Heart right ventricle (tissue), 16 donors: ENCODE measurements around the gene LEFTY1. TPM values are rescaled to one million over a fixed set of nuclear protein-coding genes. Genes with fewer than 3 reads are reported as not detected.

ENCODE experiments used
- ATAC-seq, 8 donors: fragments of 200-7000 bp; cut with Tn5 transposase; one replicate each; pipeline ENCODE4 v1.9.1; 2020; ENCODE audit warnings: mild to moderate bottlenecking in 8 of 8, moderate library complexity in 8 of 8, moderate number of reproducible peaks in 1 of 8
- DNase-seq, 2 donors: peaks; one replicate each; pipeline ENCODE4 v3.0.0-alpha.2; 2020
- H3K27ac ChIP-seq, 10 donors: fragments of 200-600 bp; sonication (generic) in 2 of 10; one replicate each; pipeline versions ENCODE4 v1.5.0 to v1.8.0; 2020 to 2022; ENCODE audit warnings: mild to moderate bottlenecking in 3 of 10
- H3K27me3 ChIP-seq, 7 donors: fragments of 200-600 bp; one replicate each; pipeline ENCODE4 v1.8.0; 2021 to 2022; ENCODE audit warnings: mild to moderate bottlenecking in 2 of 7
- H3K36me3 ChIP-seq, 9 donors: fragments of 200-600 bp; sonication (generic) in 1 of 9; one replicate each; pipeline versions ENCODE4 v1.5.0 to v1.8.0; 2020 to 2022; ENCODE audit warnings: mild to moderate bottlenecking in 2 of 9
- H3K4me1 ChIP-seq, 9 donors: fragments of 200-600 bp; sonication (generic) in 1 of 9; one replicate each; pipeline versions ENCODE4 v1.5.0 to v1.8.0; 2020 to 2022; ENCODE audit warnings: mild to moderate bottlenecking in 4 of 9
- H3K4me3 ChIP-seq, 10 donors: fragments of 200-600 bp; sonication (generic) in 2 of 10; one replicate each; pipeline versions ENCODE4 v1.5.0 to v1.8.0; 2020 to 2022; ENCODE audit warnings: mild to moderate bottlenecking in 7 of 10, moderate library complexity in 2 of 10
- H3K9me3 ChIP-seq, 11 donors: fragments of 200-600 bp in 10 of 11; sonication (generic) in 2 of 11; one replicate each; pipeline versions ENCODE4 v1.5.0 to v1.8.0; 2013 to 2022; ENCODE audit warnings: mild to moderate bottlenecking in 2 of 11, control low read depth in 1 of 11, moderate library complexity in 1 of 11
- CTCF ChIP-seq, 9 donors: fragments of 200-600 bp; sonication (generic) in 2 of 9; IDR thresholded peaks; one replicate each; pipeline versions ENCODE4 v1.5.0 to v1.8.0; 2021 to 2022; ENCODE audit warnings: antibody characterized with exemption in 9 of 9, mild to moderate bottlenecking in 5 of 9, moderate library complexity in 1 of 9
- WGBS, 2 donors: extraction: QIAGEN DNeasy Blood & Tissue Kit; methylation state at CpG; one replicate each; pipeline ENCODE4 v1.1.7; 2013; ENCODE audit warnings: inconsistent platforms in 1 of 2; 5-methylcytosine and 5-hydroxymethylcytosine counted together
- intact Hi-C, 10 donors: fragments of 100-400 bp; cut with DNase I; formaldehyde crosslinking; loops; one replicate each; pipeline versions ENCODE4 v1.11.1 to v1.14.2; 2022
- polyA plus RNA-seq, 2 donors: library from polyadenylated mRNA; stranded (reverse); fragments of 200-250 nt; gene quantifications; one replicate each; pipeline ENCODE4 v1.2.3, GENCODE V29; 2013
- total RNA-seq, 10 donors: library from RNA; stranded (reverse); fragmentation: NEBNext Ultra II Directional in 3 of 10; extraction: Animal tissue kit (Norgen Biotek cat#: 25700) in 3 of 10; gene quantifications; one replicate each; pipeline versions ENCODE4 v1.2.1 to v1.2.4, GENCODE V29; 2021 to 2023
- donor health status: Arrhythmogenic right ventricular cardiomyopathy.
- donor health status: ischemic (EF 13 %, LVEDD 7.1; RV severe dilation, severe dysfunction).
- donor health status: healthy with polysubstance abuse.
- donor health status: DM: no; HTN: yes; CAD: no.
- donor health status: DM: no; HTN: no; CAD: no.
- donor health status: ischemic (EF 25% LVEDD 6.9; RV normal size, moderate dysfunction).
- donor health status: ischemic (EF 25% LVEDD 5.7; RV mildly dilated, moderate dysfunction).
- donor health status: healthy.
- donor health status: DM: yes; HTN: yes; CAD: no.
- donor health status: Ischemic cardiomyopathy.
- donor health status: ischemic (EF 35%, LVEDD 5.7; RV mildly dilated, moderate dysfunction).
- donor health status: nonischemic (EF 11% LVEDD 7.7; RV severe dilation, severe dysfunction).
- donor health status: DM: yes; HTN: yes; CAD: no.
- donor health status: PGD.
- donor health status: ischemic (EF 29% LVEDD 5.4; RV normal size, mild dysfunction).
- donor health status: nonischemic (EF 23%, LVEDD 6.1; RV moderate dilation, normal function).

Gene LEFTY1
- total and polyA plus RNA-seq, 12 donors: 0.15 to 0.77 (median 0.25) TPM; not detected in 3

GRCh38 chr1:225908013-225908640 lies 19.2 kb upstream of the LEFTY1 start:
- WGBS, 2 donors: 87 to 90% methylated on average over 5 of the region's 5 CpGs

GRCh38 chr1:225907341-225907740 lies 18.4 kb upstream of the LEFTY1 start:
- ATAC-seq (no peak), DNase-seq (no peak)
- H3K9me3 ChIP-seq: no peaks in the 10 kb centered on the region
- H3K4me3 ChIP-seq: no peak overlapping the region
- WGBS, 2 donors: 95 to 98% methylated on average over 7 of the region's 7 CpGs
- TF ChIP-seq CTCF (IDR thresholded peaks at IDR 0.05): no peak
- no peak overlapping the region for H3K27ac ChIP-seq
- H3K27me3 ChIP-seq: no peaks in the 10 kb centered on the region
- intact Hi-C loops: loop anchor here in 2 of 10 donors (5.0 to 10.0 kb wide), 2 partner anchors 130 to 133 kb away; partner anchors contain the start of gene SRP9 (in 2 of the 2)
- peaks cover 0 to 13% (median 4%) of the 10 kb centered on the region in 9 donors for H3K4me1 ChIP-seq
- H3K36me3 ChIP-seq: peaks cover 0 to under 1% (median 0%) of the 10 kb centered on the region in 9 donors

More at GRCh38 chr1:225908013-225908640, 19.2 kb upstream of the LEFTY1 start:
- intact Hi-C loops: loop anchor here in 3 of 10 donors (2.0 to 10.0 kb wide), 3 partner anchors 131 to 433 kb away; partner anchors contain the start of gene SRP9 (in 2 of the 3)
- Histone ChIP-seq H3K9me3 (no peaks in the 10 kb centered on the region), H3K36me3 (peaks cover 0 to 8% (median 0%) of the 10 kb centered on the region in 9 donors), H3K4me1 (peaks cover 0 to 13% (median 4%) of the 10 kb centered on the region in 9 donors), H3K27me3 (no peaks in the 10 kb centered on the region), H3K4me3 (no peak overlapping the region), H3K27ac (no peak overlapping the region)
- ATAC-seq: no peak
- TF ChIP-seq CTCF (IDR thresholded peaks at IDR 0.05): no peak
- no peak for DNase-seq

- WGBS, 2 donors: 94 to 95% methylated on average over 6 of the region's 6 CpGs
- no peaks in the 10 kb centered on the region for H3K27me3 ChIP-seq
- no peak for TF ChIP-seq CTCF (IDR thresholded peaks at IDR 0.05)
- no peaks in the 10 kb centered on the region for H3K9me3 ChIP-seq
- DNase-seq: no peak
- no peak for ATAC-seq
- peaks cover 0 to 8% (median 4%) of the 10 kb centered on the region in 9 donors for H3K4me1 ChIP-seq
- H3K36me3 ChIP-seq: no peaks in the 10 kb centered on the region
- no peak overlapping the region for H3K4me3 ChIP-seq
- intact Hi-C loops: loop anchor here in 2 of 10 donors (5.0 to 10.0 kb wide), 2 partner anchors 129 to 132 kb away; partner anchors contain the start of gene SRP9 (in 2 of the 2)
- H3K27ac ChIP-seq: no peak overlapping the region
Observed at GRCh38 chr1:225906467-225906866, 17.5 kb upstream of the LEFTY1 start.

- no peaks in the 10 kb centered on the region for H3K36me3 ChIP-seq
- 85 to 87% methylated on average over 4 of the region's 4 CpGs for WGBS, 2 donors
- DNase-seq: no peak
- no peak overlapping the region for H3K27ac ChIP-seq
- no peak for TF ChIP-seq CTCF (IDR thresholded peaks at IDR 0.05)
- no peak for ATAC-seq
- H3K9me3 ChIP-seq: no peaks in the 10 kb centered on the region
- intact Hi-C loops: loop anchor here in 1 of 10 donors (10.0 kb wide), 1 partner anchor 129 kb away; the partner anchor contains the start of gene SRP9
- no peak overlapping the region for H3K4me3 ChIP-seq
- H3K4me1 ChIP-seq: no peaks in the 10 kb centered on the region
- no peaks in the 10 kb centered on the region for H3K27me3 ChIP-seq
Observed at GRCh38 chr1:225903623-225904022, 14.7 kb upstream of the LEFTY1 start.
